ENCODE measurements around the gene PTH2. TPM values are rescaled to one million over a fixed set of nuclear protein-coding genes. Genes with fewer than 3 reads are reported as not detected.

Gene PTH2
- total and polyA plus RNA-seq, 2 of the 8 experiments (the other 6 are each of a cell fraction or from before 2014, with no cell fraction given), result not detected

- TF ChIP-seq, protein P1, sequence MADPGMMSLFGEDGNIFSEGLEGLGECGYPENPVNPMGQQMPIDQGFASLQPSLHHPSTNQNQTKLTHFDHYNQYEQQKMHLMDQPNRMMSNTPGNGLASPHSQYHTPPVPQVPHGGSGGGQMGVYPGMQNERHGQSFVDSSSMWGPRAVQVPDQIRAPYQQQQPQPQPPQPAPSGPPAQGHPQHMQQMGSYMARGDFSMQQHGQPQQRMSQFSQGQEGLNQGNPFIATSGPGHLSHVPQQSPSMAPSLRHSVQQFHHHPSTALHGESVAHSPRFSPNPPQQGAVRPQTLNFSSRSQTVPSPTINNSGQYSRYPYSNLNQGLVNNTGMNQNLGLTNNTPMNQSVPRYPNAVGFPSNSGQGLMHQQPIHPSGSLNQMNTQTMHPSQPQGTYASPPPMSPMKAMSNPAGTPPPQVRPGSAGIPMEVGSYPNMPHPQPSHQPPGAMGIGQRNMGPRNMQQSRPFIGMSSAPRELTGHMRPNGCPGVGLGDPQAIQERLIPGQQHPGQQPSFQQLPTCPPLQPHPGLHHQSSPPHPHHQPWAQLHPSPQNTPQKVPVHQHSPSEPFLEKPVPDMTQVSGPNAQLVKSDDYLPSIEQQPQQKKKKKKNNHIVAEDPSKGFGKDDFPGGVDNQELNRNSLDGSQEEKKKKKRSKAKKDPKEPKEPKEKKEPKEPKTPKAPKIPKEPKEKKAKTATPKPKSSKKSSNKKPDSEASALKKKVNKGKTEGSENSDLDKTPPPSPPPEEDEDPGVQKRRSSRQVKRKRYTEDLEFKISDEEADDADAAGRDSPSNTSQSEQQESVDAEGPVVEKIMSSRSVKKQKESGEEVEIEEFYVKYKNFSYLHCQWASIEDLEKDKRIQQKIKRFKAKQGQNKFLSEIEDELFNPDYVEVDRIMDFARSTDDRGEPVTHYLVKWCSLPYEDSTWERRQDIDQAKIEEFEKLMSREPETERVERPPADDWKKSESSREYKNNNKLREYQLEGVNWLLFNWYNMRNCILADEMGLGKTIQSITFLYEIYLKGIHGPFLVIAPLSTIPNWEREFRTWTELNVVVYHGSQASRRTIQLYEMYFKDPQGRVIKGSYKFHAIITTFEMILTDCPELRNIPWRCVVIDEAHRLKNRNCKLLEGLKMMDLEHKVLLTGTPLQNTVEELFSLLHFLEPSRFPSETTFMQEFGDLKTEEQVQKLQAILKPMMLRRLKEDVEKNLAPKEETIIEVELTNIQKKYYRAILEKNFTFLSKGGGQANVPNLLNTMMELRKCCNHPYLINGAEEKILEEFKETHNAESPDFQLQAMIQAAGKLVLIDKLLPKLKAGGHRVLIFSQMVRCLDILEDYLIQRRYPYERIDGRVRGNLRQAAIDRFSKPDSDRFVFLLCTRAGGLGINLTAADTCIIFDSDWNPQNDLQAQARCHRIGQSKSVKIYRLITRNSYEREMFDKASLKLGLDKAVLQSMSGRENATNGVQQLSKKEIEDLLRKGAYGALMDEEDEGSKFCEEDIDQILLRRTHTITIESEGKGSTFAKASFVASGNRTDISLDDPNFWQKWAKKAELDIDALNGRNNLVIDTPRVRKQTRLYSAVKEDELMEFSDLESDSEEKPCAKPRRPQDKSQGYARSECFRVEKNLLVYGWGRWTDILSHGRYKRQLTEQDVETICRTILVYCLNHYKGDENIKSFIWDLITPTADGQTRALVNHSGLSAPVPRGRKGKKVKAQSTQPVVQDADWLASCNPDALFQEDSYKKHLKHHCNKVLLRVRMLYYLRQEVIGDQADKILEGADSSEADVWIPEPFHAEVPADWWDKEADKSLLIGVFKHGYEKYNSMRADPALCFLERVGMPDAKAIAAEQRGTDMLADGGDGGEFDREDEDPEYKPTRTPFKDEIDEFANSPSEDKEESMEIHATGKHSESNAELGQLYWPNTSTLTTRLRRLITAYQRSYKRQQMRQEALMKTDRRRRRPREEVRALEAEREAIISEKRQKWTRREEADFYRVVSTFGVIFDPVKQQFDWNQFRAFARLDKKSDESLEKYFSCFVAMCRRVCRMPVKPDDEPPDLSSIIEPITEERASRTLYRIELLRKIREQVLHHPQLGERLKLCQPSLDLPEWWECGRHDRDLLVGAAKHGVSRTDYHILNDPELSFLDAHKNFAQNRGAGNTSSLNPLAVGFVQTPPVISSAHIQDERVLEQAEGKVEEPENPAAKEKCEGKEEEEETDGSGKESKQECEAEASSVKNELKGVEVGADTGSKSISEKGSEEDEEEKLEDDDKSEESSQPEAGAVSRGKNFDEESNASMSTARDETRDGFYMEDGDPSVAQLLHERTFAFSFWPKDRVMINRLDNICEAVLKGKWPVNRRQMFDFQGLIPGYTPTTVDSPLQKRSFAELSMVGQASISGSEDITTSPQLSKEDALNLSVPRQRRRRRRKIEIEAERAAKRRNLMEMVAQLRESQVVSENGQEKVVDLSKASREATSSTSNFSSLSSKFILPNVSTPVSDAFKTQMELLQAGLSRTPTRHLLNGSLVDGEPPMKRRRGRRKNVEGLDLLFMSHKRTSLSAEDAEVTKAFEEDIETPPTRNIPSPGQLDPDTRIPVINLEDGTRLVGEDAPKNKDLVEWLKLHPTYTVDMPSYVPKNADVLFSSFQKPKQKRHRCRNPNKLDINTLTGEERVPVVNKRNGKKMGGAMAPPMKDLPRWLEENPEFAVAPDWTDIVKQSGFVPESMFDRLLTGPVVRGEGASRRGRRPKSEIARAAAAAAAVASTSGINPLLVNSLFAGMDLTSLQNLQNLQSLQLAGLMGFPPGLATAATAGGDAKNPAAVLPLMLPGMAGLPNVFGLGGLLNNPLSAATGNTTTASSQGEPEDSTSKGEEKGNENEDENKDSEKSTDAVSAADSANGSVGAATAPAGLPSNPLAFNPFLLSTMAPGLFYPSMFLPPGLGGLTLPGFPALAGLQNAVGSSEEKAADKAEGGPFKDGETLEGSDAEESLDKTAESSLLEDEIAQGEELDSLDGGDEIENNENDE (IDR thresholded peaks at IDR 0.05; ENCODE audit: insufficient replicate concordance, low read length), result no peak
- TF ChIP-seq TAF1 (IDR thresholded peaks at IDR 0.05; ENCODE audit: low read depth, low read length) (0 out of 2 replicates have a peak, but pooled peaks have one; percentile 23), PHF8 (conservative IDR thresholded peaks at IDR 0.05; ENCODE audit: low read depth, low read length) (0 out of 2 replicates have a peak, but pooled peaks have one; percentile 25)
Measured at GRCh38 chr19:49427855-49428546, 4.8 kb upstream of the PTH2 start (continued).
